RWPE2 (cell line): ENCODE results near the gene TSPAN10.

Experiments used
- ATAC-seq: fragments of 200-7000 bp; cut with Tn5 transposase; 3 replicates; pipeline ENCODE4 v1.9.1; 2021; ENCODE audit warnings: low read depth
- DNase-seq: peaks from one replicate; pipeline ENCODE4 v3.0.0-alpha.2; 2020; ENCODE audit warnings: low spot score
- H3K27ac ChIP-seq: fragments of 450-650 bp; 2 replicates; pipeline ENCODE4 v1.5.1; 2017; ENCODE audit warnings: mild to moderate bottlenecking; ENCODE audit not compliant: poor library complexity, severe bottlenecking
- H3K27me3 ChIP-seq: fragments of 250-450 bp; sonication (Bioruptor Pico); 2 replicates; pipeline ENCODE4 v1.5.1; 2021; ENCODE audit warnings: mild to moderate bottlenecking, moderate library complexity; ENCODE audit not compliant: insufficient read depth, poor library complexity, severe bottlenecking
- H3K36me3 ChIP-seq: fragments of 250-450 bp; sonication (Bioruptor Pico); 2 replicates; pipeline ENCODE4 v1.5.1; 2020; ENCODE audit warnings: low read depth, mild to moderate bottlenecking, moderate library complexity
- H3K4me1 ChIP-seq: fragments of 250-450 bp; sonication (Bioruptor Pico); 2 replicates; pipeline ENCODE4 v1.5.1; 2021; ENCODE audit warnings: mild to moderate bottlenecking, moderate library complexity; ENCODE audit not compliant: insufficient read depth, poor library complexity, severe bottlenecking
- H3K4me3 ChIP-seq: fragments of 250-450 bp; sonication (Bioruptor Pico); 2 replicates; pipeline ENCODE4 v1.5.1; 2021; ENCODE audit warnings: mild to moderate bottlenecking, moderate library complexity; ENCODE audit not compliant: severe bottlenecking
- H3K9me3 ChIP-seq: fragments of 250-450 bp; sonication (Bioruptor Pico); 2 replicates; pipeline ENCODE4 v1.5.1; 2021; ENCODE audit warnings: mild to moderate bottlenecking, moderate library complexity; ENCODE audit not compliant: severe bottlenecking
- CTCF ChIP-seq: fragments of 450-650 bp; IDR thresholded peaks from one replicate; pipeline ENCODE4 v1.5.1; 2017; ENCODE audit warnings: mild to moderate bottlenecking, moderate library complexity; ENCODE audit not compliant: poor library complexity, severe bottlenecking

Gene TSPAN10

GRCh38 chr17:81695211-81695610 is 58.2 kb downstream of the TSPAN10 start:
- no peak overlapping the region for H3K4me3 ChIP-seq
- H3K36me3 ChIP-seq, result peaks cover 94% of the 10 kb centered on the region
- TF ChIP-seq CTCF, result no peak
- no peak overlapping the region for H3K27ac ChIP-seq
- no peaks in the 10 kb centered on the region for H3K4me1 ChIP-seq
- DNase-seq (no peak), ATAC-seq (no peak)
- no peaks in the 10 kb centered on the region for H3K9me3 ChIP-seq
- no peaks in the 10 kb centered on the region for H3K27me3 ChIP-seq

- no peak for TF ChIP-seq CTCF
- Histone ChIP-seq H3K9me3 (no peaks in the 10 kb centered on the region), H3K27me3 (no peaks in the 10 kb centered on the region), H3K4me3 (no peak overlapping the region), H3K4me1 (no peaks in the 10 kb centered on the region), H3K36me3 (peaks cover 91% of the 10 kb centered on the region), H3K27ac (no peak overlapping the region)
- ATAC-seq, result no peak
- no peak for DNase-seq
Measured at GRCh38 chr17:81695801-81696200, 58.8 kb downstream of the TSPAN10 start.

GRCh38 chr17:81696218-81696941 is 59.4 kb downstream of the TSPAN10 start:
- Histone ChIP-seq H3K36me3 (peaks cover 91% of the 10 kb centered on the region), H3K9me3 (no peaks in the 10 kb centered on the region), H3K4me1 (no peaks in the 10 kb centered on the region), H3K27me3 (no peaks in the 10 kb centered on the region), H3K4me3 (no peak overlapping the region), H3K27ac (no peak overlapping the region)
- ATAC-seq (no peak), DNase-seq (no peak)
- TF ChIP-seq CTCF, result no peak

- TF ChIP-seq CTCF, result no peak
- Histone ChIP-seq H3K9me3 (no peaks in the 10 kb centered on the region), H3K36me3 (peaks cover 90% of the 10 kb centered on the region), H3K4me3 (no peak overlapping the region), H3K27ac (no peak overlapping the region), H3K4me1 (peaks cover 7% of the 10 kb centered on the region), H3K27me3 (no peaks in the 10 kb centered on the region)
- DNase-seq (no peak), ATAC-seq (no peak)
Measured at GRCh38 chr17:81697261-81698044, 60.5 kb downstream of the TSPAN10 start.
